OCI-LY7 (cell line): Measurements from ENCODE around the gene SYT15. TPM values are rescaled to one million over a fixed set of nuclear protein-coding genes. Genes with fewer than 3 reads are reported as not detected.

ENCODE experiments used
- BruUV-seq: library from RNA; stranded (reverse); fragments of 400-500 nt; replicated peaks from 2 replicates; lab custom pipeline; 2021; lab: Mats Ljungman, UMichigan
- CTCF ChIA-PET: fragments of 300-600 bp; sonication (Branson Sonifier 250); formaldehyde crosslinking; loops from one replicate; lab custom pipeline; 2022; ENCODE audit warnings: antibody characterized with exemption; ENCODE audit not compliant: unreplicated experiment; lab: Charles Lee
- POLR2A ChIA-PET: fragments of 300-600 bp; sonication (Branson Sonifier 250); formaldehyde crosslinking; loops from one replicate; lab custom pipeline; 2022; ENCODE audit warnings: antibody characterized with exemption; lab: Charles Lee
- DNase-seq: peaks from one replicate; pipeline ENCODE4 v3.0.0-alpha.2; 2015; ENCODE audit warnings: low spot score
- H2AFZ ChIP-seq: fragments of 200-600 bp; sonication (generic), shearing (Covaris generic); 2 replicates; pipeline ENCODE4 v1.6.1; 2014; ENCODE audit warnings: mild to moderate bottlenecking, antibody characterized with exemption, low read length, moderate library complexity
- H3K27ac ChIP-seq: fragments of 200-600 bp; sonication (generic); 2 replicates; pipeline ENCODE4 v1.5.1; 2014; ENCODE audit warnings: mixed run types, low read depth, mild to moderate bottlenecking, moderate library complexity, low read length, inconsistent platforms; ENCODE audit not compliant: poor library complexity, severe bottlenecking
- H3K36me3 ChIP-seq: fragments of 200-600 bp; sonication (generic); 2 replicates; pipeline ENCODE4 v1.6.1; 2014; ENCODE audit warnings: mild to moderate bottlenecking, antibody characterized with exemption, low read length, moderate library complexity, mixed read lengths; ENCODE audit not compliant: insufficient read depth
- H3K4me1 ChIP-seq: fragments of 200-600 bp; sonication (generic); 2 replicates; pipeline ENCODE4 v1.5.1; 2014; ENCODE audit warnings: mild to moderate bottlenecking, low read length; ENCODE audit not compliant: insufficient read depth, poor library complexity, severe bottlenecking
- H3K4me2 ChIP-seq: fragments of 200-600 bp; sonication (generic); 2 replicates; pipeline ENCODE4 v1.6.1; 2014; ENCODE audit warnings: mild to moderate bottlenecking, low read length
- H3K4me3 ChIP-seq: fragments of 200-600 bp; sonication (generic); 2 replicates; pipeline ENCODE4 v1.5.1; 2014; ENCODE audit warnings: mild to moderate bottlenecking, low read depth, low read length; ENCODE audit not compliant: poor library complexity, severe bottlenecking
- H3K79me2 ChIP-seq: fragments of 200-600 bp; sonication (generic); 2 replicates; pipeline ENCODE4 v1.6.1; 2016; ENCODE audit warnings: low read depth, mild to moderate bottlenecking, low read length, moderate library complexity, mixed read lengths; ENCODE audit not compliant: insufficient read depth
- H3K9me2 ChIP-seq: fragments of 200-600 bp; sonication (generic); 2 replicates; pipeline ENCODE4 v1.6.1; 2016; ENCODE audit warnings: mild to moderate bottlenecking, low read length, mixed read lengths; ENCODE audit not compliant: insufficient read depth
- H3K9me3 ChIP-seq: fragments of 200-600 bp; sonication (generic); 2 replicates; pipeline ENCODE4 v1.6.1; 2014; ENCODE audit warnings: mild to moderate bottlenecking, mixed run types, low read length, mixed read lengths
- H4K20me1 ChIP-seq: fragments of 200-600 bp; sonication (generic); 2 replicates; pipeline ENCODE4 v1.6.1; 2014; ENCODE audit warnings: mild to moderate bottlenecking, antibody characterized with exemption, low read length, moderate library complexity, mixed read lengths; ENCODE audit not compliant: insufficient read depth
- EZH2phosphoT487 ChIP-seq: fragments of 200-600 bp; sonication (generic); IDR thresholded peaks from 2 replicates; pipeline ENCODE4 v1.6.1; 2018; ENCODE audit warnings: low read depth, borderline replicate concordance, mild to moderate bottlenecking, mixed run types, antibody characterized with exemption, low read length, moderate library complexity, mixed read lengths
- intact Hi-C: fragments of 100-400 bp; cut with micrococcal nuclease; formaldehyde crosslinking; loops from one replicate; pipeline ENCODE4 v1.10.0; 2022; ENCODE audit not compliant: unreplicated experiment
- total RNA-seq, 2 experiments: library from RNA; depleted of rRNA in 1 of 2; stranded (reverse); fragments of >200 nt in 1 of 2; shearing (Covaris generic) in 1 of 2; gene quantifications; 2 replicates each; pipeline ENCODE4 v1.2.3, GENCODE V29; 2014 to 2022
- TF ChIP-seq, protein P1 (sequence below): fragments of 200-600 bp; sonication (generic); conservative IDR thresholded peaks from 2 replicates; pipeline ENCODE4 v1.5.1; 2014; ENCODE audit warnings: mild to moderate bottlenecking, antibody characterized with exemption, low read length, moderate library complexity, mixed read lengths

SYT15 gene
- total RNA-seq, 2 experiments from 2014 or later, result 0.25 to 2.1 TPM

DNA sequence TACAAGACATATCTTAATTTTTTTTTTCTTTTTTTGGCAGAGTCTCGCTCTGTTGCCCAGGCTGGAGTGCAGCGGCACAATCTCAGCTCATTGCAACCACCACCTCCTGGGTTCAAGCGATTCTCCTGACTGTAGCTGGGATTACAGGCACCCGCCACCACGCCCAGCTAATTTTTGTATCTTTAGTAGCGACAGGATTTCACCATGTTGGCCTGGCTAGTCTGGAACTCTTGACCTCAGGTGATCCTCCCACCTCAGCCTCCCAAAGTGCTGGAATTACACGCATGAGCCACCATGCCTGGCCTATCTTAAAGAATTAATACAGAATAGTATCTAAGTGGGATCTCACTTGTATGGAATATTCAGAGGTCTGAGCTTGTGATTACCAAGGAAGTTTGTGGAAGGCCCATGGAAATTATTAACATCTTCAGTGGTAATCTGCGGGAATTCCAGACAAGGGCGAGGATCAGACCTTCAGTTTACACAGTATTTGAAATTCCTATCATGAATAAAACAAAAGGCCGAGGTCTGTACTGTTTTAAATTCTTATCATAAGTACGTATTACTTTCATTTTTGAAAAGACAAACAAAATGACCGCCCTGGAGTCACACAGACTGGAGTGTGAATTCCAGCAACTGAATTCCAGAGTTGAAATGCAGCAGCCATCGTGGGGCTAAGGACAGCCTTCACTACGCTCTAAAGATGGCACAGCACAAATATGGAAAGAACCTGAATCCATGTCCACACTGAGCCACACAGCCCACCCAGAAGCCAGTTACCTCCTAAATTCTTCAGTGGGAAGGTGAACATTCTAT is 39.1 kb upstream of the SYT15 start:
- BruUV-seq, result no TSS peak
- no peaks in the 10 kb centered on the region for H3K36me3 ChIP-seq
- POLR2A ChIA-PET, result no interaction called here
- CTCF ChIA-PET, result no interaction called here
- no peaks in the 10 kb centered on the region for H3K4me1 ChIP-seq
- TF ChIP-seq EZH2phosphoT487, result no peak
- TF ChIP-seq, protein P1, sequence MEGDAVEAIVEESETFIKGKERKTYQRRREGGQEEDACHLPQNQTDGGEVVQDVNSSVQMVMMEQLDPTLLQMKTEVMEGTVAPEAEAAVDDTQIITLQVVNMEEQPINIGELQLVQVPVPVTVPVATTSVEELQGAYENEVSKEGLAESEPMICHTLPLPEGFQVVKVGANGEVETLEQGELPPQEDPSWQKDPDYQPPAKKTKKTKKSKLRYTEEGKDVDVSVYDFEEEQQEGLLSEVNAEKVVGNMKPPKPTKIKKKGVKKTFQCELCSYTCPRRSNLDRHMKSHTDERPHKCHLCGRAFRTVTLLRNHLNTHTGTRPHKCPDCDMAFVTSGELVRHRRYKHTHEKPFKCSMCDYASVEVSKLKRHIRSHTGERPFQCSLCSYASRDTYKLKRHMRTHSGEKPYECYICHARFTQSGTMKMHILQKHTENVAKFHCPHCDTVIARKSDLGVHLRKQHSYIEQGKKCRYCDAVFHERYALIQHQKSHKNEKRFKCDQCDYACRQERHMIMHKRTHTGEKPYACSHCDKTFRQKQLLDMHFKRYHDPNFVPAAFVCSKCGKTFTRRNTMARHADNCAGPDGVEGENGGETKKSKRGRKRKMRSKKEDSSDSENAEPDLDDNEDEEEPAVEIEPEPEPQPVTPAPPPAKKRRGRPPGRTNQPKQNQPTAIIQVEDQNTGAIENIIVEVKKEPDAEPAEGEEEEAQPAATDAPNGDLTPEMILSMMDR, result no peak
- H3K9me3 ChIP-seq, result no peaks in the 10 kb centered on the region
- H3K9me2 ChIP-seq, result no peaks in the 10 kb centered on the region
- H3K4me2 ChIP-seq, result no peak overlapping the region
- H3K79me2 ChIP-seq, result no peaks in the 10 kb centered on the region
- no peak overlapping the region for H3K27ac ChIP-seq
- H3K4me3 ChIP-seq, result no peak overlapping the region
- no peaks in the 10 kb centered on the region for H4K20me1 ChIP-seq
- intact Hi-C loops, result no loop called here
- DNase-seq, result no peak
- no peak overlapping the region for H2AFZ ChIP-seq

DNA sequence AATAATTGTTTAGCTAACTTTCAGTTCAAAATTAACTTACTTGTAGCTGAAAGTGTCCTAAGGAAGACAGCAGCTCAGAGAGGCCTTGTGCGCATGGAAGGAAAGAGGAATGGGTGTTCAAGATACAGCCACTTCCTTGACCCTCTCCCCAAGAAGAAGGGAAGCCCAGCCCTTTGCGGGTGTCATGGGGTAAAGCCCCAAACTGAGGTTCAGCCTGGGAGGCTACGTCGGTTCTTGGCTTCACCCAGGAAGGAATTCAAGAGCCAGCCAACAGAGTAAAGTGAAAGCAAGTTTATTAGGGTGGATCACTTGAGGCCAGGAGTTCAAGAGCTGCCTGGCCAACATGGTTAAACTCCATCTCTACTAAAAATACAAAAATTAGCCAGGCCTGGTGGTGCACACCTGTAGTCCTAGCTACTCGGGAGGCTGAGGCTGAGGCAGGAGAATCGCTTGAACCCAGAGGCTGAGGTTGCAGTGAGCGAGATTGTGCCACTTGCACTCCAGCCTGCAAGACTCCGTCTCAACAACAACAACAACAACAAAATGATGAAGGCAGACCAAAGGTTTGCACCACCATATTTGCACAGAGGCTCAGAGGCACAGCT is 38.4 kb upstream of the SYT15 start:
- Histone ChIP-seq H3K79me2 (no peaks in the 10 kb centered on the region), H3K4me3 (no peak overlapping the region), H3K27ac (no peak overlapping the region), H3K4me1 (no peaks in the 10 kb centered on the region), H2AFZ (no peak overlapping the region), H3K36me3 (no peaks in the 10 kb centered on the region), H3K9me3 (no peaks in the 10 kb centered on the region), H3K4me2 (no peak overlapping the region), H3K9me2 (no peaks in the 10 kb centered on the region), H4K20me1 (no peaks in the 10 kb centered on the region)
- TF ChIP-seq, protein P1, result no peak
- no peak for TF ChIP-seq EZH2phosphoT487
- intact Hi-C loops, result no loop called here
- POLR2A ChIA-PET, result no interaction called here
- no TSS peak for BruUV-seq
- no peak for DNase-seq
- CTCF ChIA-PET, result no interaction called here
